TTC549 (cell line): ENCODE results near the gene KCNQ1.

ENCODE experiments used
- FAIRE-seq: peaks from 2 replicates; lab custom pipeline; 2012; peaks lifted over from hg19 to GRCh38; lab: Jason Lieb, UNC

The KCNQ1 gene

GRCh38 chr11:2535673-2536439 is 91.0 kb downstream of the KCNQ1 start:
- no peak for FAIRE-seq

DNA sequence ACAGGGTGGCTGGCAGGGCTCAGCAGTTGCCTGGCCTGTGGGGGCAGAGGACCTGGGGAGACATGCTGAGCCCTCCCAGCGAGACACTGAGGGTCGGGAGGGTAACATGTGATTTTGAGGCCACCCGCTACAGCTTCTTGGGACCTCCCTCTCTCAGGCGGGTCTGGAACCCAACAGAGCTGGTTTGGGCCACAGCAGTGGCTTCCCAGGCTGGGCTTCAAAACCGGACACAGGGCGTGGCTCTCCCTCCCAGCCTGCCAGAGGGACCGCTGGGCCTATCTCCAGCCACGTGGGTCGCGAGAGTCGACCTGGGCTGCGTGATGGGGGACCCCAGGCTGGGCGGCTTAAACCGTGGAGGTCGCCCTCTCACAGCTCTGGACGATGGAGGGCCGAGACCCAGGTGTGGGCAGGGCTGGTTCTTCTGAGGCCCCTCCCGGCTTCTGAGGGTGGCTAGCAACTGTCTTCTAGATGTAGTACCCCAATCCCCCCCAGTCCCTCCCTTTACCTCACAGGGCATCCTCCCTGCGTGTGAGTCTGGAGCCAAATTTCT is 91.7 kb downstream of the KCNQ1 start:
- FAIRE-seq: no peak

DNA sequence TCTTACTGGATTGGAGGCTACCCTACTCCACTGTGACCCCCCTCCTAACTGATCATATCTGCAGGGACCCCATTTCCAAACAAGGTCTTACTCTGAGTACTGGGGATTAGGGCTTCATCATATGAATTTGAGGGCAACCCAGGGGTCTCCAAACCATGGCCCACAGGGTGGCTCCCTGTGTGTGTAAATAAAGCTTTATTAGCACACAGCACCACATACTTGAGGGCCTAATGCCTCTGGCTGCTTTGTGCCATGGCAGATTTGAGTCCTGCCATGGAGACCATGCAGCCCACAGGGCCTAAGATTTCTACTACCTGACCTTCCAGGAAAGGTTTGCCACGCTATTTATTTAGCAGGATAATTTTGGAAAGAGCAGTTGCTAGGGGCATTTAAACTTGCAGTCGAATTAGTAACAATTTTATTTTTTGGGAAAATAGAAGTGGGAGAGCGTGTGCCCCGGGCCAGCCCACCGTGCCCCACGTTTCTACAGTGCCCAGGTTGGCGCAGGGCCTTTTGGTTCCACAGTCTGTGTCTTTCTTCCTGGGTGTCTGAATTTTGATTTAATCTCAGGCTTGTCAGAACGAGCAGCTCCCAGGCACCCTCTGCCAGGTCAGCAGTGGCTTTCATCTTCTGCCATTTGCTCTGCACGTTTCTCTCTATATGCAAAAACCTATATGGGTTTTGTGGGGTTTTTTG is 92.3 kb downstream of the KCNQ1 start:
- FAIRE-seq: no peak

DNA sequence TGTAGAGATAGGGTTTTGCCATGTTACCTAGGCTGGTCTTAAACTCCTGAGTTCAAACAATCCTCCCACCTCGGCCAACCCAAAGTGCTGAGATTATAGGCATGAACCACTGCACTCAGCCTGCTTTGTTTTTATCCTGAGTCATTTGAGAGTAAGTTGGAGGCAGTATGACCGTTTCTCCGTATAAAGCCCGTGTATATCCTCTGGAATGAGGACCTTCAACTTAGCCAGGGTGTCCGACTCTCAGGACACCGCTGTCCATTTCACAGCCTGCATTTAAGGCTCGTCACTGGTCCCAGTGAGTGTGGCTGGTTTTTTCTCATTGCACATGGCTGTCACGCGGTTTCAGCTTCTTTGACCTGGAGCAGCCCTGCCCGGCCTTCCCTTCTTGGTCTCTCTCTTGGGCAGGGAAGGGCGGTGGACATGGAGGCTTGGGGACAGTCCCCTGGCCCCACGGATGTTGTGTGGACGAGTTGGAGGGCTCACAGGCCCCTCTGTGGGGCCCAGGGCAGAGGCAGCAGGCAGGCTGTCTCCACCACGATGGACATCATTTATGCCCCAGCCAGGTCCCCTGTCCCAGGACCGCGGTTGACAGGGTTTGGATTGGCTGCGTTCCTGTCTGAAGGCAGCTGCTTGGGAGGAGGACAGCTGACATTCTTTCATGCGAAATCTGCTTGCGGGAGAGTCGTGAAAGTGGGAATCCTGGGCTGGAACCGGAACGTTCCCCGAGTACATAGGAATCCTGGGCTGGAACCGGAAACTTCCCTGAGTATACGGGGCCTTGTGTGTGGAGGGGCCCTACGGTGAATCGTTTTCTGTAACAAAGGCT is 93.3 kb downstream of the KCNQ1 start:
- FAIRE-seq: no peak

- FAIRE-seq: no peak
Observed at GRCh38 chr11:2538951-2539350, 94.1 kb downstream of the KCNQ1 start.

DNA sequence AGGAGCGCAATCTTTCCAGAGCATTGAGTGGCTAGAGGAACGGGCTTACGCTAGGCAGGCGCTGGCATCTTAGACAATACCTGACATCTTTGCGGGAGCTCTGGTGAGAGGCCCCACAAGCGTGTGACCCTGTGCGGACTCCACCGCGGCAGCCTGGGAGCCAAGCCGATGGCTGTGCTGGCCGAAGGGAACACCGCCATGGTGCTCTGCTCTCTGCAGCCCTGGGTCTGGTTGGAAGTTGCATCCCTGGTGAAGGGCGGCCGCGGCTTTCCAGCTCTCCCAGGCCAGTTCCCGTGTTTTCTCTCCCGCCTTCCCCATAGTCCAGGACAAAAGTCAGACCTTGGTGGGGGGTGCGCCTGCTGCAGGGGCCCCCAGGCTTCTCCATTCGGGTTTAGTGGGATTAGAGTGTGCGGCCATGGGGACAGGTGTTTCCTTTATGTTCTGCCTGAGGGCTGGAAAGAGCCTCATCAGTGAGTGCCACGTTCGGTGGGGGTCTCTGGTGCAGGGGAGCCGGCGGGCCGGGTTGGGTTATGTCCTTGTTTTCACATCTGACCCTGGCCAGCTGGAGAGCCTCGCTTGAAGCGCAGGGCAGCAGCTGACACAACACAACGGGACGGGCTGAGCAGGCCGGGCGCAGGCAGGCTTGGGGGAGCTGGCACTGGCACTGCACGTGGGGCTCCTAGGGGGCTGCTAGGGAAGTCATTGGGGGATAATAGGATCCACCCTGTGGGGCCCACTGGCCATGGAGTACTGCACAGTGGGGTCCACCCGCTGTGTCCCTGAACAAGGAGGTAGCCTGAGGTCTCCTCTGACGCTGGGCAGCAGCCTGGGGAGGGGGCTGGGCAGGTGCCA is 94.8 kb downstream of the KCNQ1 start:
- no peak for FAIRE-seq

GRCh38 chr11:2540223-2540991 is 95.6 kb downstream of the KCNQ1 start:
- no peak for FAIRE-seq

- no peak for FAIRE-seq
Observed at GRCh38 chr11:2540992-2541680, 96.3 kb downstream of the KCNQ1 start.

GRCh38 chr11:2541881-2542361 is 97.1 kb downstream of the KCNQ1 start:
- no peak for FAIRE-seq

GRCh38 chr11:2542406-2542805 is 97.6 kb downstream of the KCNQ1 start:
- FAIRE-seq: no peak

DNA sequence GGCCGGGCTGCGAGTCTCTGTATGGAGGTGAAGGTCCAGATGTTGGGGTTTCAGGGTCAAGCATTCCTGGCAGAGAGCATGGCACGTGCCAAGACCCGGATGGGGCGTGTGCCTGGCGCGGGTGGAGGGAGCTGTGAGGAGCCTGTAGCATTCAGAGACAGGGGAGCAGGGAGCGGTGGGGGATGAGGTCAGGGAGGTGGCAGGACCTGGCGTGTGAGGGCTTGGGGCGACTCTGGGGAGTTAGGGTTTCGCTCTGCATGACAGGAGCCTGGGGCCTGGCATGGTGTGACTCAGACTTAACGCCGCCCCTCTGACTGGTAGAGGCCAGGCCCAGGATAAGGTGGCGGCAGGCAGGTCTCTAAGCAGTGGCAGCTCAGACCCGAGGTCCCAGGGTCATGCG is 103.0 kb downstream of the KCNQ1 start:
- FAIRE-seq: no peak

DNA sequence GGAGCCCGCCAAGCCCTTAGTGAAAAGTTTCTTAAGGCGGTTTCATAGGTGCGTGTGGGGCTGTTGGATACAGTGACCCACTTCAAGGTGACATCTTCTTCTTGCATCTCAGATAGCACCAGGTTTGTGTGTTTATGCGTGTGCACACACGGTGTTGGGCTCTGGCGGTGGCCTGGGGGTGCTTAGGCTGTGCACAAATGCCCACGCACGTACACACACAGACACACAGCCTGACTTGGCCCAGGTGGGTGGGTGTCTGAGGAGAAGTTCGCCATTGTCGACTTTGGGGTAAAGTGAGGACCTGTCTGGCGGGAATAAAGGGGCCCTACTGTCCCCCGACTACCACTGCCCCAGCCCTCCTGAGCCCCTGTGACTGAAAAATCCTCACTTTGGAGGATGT is 103.8 kb downstream of the KCNQ1 start:
- FAIRE-seq: no peak

- FAIRE-seq: no peak
Observed at GRCh38 chr11:2549080-2549479, 104.3 kb downstream of the KCNQ1 start.

DNA sequence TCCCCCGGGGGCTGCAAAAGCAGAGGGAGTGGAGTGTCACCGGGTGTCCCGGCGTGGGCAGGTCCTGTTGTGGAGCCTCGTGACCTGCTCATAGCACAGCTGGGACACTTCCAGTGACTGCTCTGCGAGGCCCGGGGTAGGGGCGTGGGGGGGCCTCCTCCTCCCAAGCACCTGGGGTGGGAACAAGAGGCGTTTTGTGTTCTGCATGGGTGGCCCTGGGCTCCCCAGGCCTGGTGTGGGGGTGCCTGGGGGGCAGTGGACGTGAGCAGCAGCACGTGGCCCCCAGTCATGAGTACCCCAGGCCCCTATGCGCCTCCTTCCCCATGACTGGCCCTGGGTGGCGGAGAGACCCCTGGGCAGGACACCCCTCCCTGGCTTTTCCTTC is 104.7 kb downstream of the KCNQ1 start:
- no peak for FAIRE-seq

GRCh38 chr11:2549876-2550605 is 105.2 kb downstream of the KCNQ1 start:
- no peak for FAIRE-seq

- no peak for FAIRE-seq
Observed at GRCh38 chr11:2550606-2550970, 105.8 kb downstream of the KCNQ1 start.

DNA sequence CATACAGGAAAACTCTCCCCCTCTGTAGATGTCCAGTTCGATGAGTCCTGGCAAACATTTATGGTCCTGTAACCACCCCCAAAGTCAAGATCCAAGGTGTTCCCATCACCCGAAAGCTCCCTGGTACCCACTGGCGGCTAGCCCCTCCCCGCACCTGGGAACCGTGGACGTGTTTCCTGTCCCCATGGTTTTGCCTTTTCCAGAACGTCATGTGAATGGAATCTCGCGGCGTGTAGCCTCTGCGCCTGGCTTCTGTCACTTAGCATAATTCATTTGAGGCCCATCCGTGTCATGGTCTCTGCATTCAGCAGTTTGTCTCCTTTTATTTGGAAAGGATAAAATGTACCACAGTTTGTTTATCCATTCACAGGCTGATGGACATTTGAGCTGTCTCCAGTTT is 106.3 kb downstream of the KCNQ1 start:
- no peak for FAIRE-seq

- FAIRE-seq: no peak
Observed at GRCh38 chr11:2552210-2552609, 107.4 kb downstream of the KCNQ1 start.

- FAIRE-seq: no peak
Observed at GRCh38 chr11:2553198-2553597, 108.4 kb downstream of the KCNQ1 start.

- no peak for FAIRE-seq
Observed at GRCh38 chr11:2553886-2554285, 109.1 kb downstream of the KCNQ1 start.
